PC-9 (cell line): ENCODE measurements around the gene ASRGL1. TPM values are rescaled to one million over a fixed set of nuclear protein-coding genes. Genes with fewer than 3 reads are reported as not detected.

ENCODE experiments used
- Bru-seq: library from RNA; stranded (reverse); fragments of 400-500 nt; gene quantifications from one replicate; lab custom pipeline; 2021; lab: Mats Ljungman, UMichigan
- BruChase-seq, 2 experiments: library from RNA; stranded (reverse); fragments of 400-500 nt; gene quantifications; one replicate each; lab custom pipeline; 2021; lab: Mats Ljungman, UMichigan
- BruUV-seq: library from RNA; stranded (reverse); fragments of 400-500 nt; replicated peaks from 2 replicates; lab custom pipeline; 2021; lab: Mats Ljungman, UMichigan
- CTCF ChIA-PET: fragments of 300-600 bp; sonication (Branson Sonifier 250); formaldehyde crosslinking; loops from one replicate; lab custom pipeline; 2022; ENCODE audit warnings: antibody characterized with exemption; lab: Charles Lee
- POLR2A ChIA-PET: fragments of 300-600 bp; sonication (Branson Sonifier 250); formaldehyde crosslinking; loops from one replicate; lab custom pipeline; 2022; ENCODE audit warnings: antibody characterized with exemption; ENCODE audit not compliant: unreplicated experiment; lab: Charles Lee
- DNase-seq, 2 experiments: peaks; one replicate each; pipeline versions ENCODE4 v3.0.0 to v3.0.0-alpha.2; 2015 to 2022; ENCODE audit warnings: mixed read lengths in 1 of 2
- H2AFZ ChIP-seq: fragments of 200-600 bp; sonication (generic); 2 replicates; pipeline ENCODE4 v1.8.1; 2017; ENCODE audit warnings: antibody characterized with exemption
- H3F3A ChIP-seq: fragments of 200-600 bp; sonication (generic); 2 replicates; pipeline ENCODE4 v1.8.1; 2017; ENCODE audit warnings: antibody characterized with exemption, mild to moderate bottlenecking, low read depth; ENCODE audit not compliant: insufficient read depth
- H3K27ac ChIP-seq: fragments of 200-600 bp; sonication (generic); 2 replicates; pipeline ENCODE4 v1.6.1; 2016; ENCODE audit warnings: mixed run types
- H3K27me3 ChIP-seq: fragments of 200-600 bp; sonication (generic); 2 replicates; pipeline ENCODE4 v1.6.1; 2016; ENCODE audit warnings: low read depth, mixed run types; ENCODE audit not compliant: insufficient read depth
- H3K36me3 ChIP-seq: fragments of 200-600 bp; sonication (generic); 2 replicates; pipeline ENCODE4 v1.6.1; 2016; ENCODE audit warnings: low read depth, mixed run types
- H3K4me1 ChIP-seq: fragments of 200-600 bp; sonication (generic); replicated peaks from 2 replicates; pipeline ENCODE4 v1.6.1; 2016; ENCODE audit warnings: mixed run types; ENCODE audit not compliant: insufficient read depth
- H3K4me2 ChIP-seq: fragments of 200-600 bp; sonication (generic); 2 replicates; pipeline ENCODE4 v1.6.1; 2017; ENCODE audit warnings: mixed run types
- H3K4me3 ChIP-seq: fragments of 200-600 bp; sonication (generic); 2 replicates; pipeline ENCODE4 v1.6.1; 2016; ENCODE audit warnings: mixed run types
- H3K79me2 ChIP-seq: fragments of 200-600 bp; sonication (generic); 2 replicates; pipeline ENCODE4 v1.6.1; 2017; ENCODE audit warnings: low read depth, mixed run types
- H3K9me2 ChIP-seq: fragments of 200-600 bp; sonication (generic); 2 replicates; pipeline ENCODE4 v1.8.1; 2017; ENCODE audit warnings: mild to moderate bottlenecking; ENCODE audit not compliant: insufficient read depth
- H3K9me3 ChIP-seq: fragments of 200-600 bp; sonication (generic); 2 replicates; pipeline ENCODE4 v1.8.1; 2016; ENCODE audit warnings: low read depth; ENCODE audit not compliant: insufficient read depth
- H4K20me1 ChIP-seq: fragments of 200-600 bp; sonication (generic); 2 replicates; pipeline ENCODE4 v1.8.1; 2017; ENCODE audit not compliant: insufficient read depth
- EZH2 ChIP-seq: fragments of 200-600 bp; sonication (generic); IDR thresholded peaks from 2 replicates; pipeline ENCODE4 v1.8.0; 2017; ENCODE audit warnings: antibody characterized with exemption, low read depth
- intact Hi-C: fragments of 100-400 bp; cut with micrococcal nuclease; formaldehyde crosslinking; loops from one replicate; pipeline ENCODE4 v1.10.0; 2022; ENCODE audit not compliant: unreplicated experiment
- long read RNA-seq: library from polyadenylated mRNA; stranded (forward); transcript quantifications from one replicate; pipeline ENCODE4 v2.0.0, GENCODE V29; 2022
- total RNA-seq: library from RNA; stranded (reverse); gene quantifications from 2 replicates; pipeline ENCODE4 v1.2.3, GENCODE V29; 2021
- TF ChIP-seq, protein P1 (sequence below): fragments of 200-600 bp; sonication (generic); conservative IDR thresholded peaks from 2 replicates; pipeline ENCODE4 v1.6.1; 2017; ENCODE audit warnings: mixed run types, antibody characterized with exemption, mild to moderate bottlenecking, moderate library complexity

The ASRGL1 gene
- total RNA-seq = 6.2 and 8.4 TPM in 2 replicates
- percentile 36 among the genes with signal in this experiment for Bru-seq, nascent RNA
- percentile 26 among the genes with signal in this experiment for BruChase-seq, experiment 1, labeled RNA remaining after a 2-hour chase
- BruChase-seq, experiment 2, labeled RNA remaining after a 6-hour chase = percentile 32 among the genes with signal in this experiment
- long read RNA-seq, partial matches to known transcripts = 13 of 25 reads
- long read RNA-seq, other reads (novel, unspliced or antisense) = 7 of 25 reads

DNA sequence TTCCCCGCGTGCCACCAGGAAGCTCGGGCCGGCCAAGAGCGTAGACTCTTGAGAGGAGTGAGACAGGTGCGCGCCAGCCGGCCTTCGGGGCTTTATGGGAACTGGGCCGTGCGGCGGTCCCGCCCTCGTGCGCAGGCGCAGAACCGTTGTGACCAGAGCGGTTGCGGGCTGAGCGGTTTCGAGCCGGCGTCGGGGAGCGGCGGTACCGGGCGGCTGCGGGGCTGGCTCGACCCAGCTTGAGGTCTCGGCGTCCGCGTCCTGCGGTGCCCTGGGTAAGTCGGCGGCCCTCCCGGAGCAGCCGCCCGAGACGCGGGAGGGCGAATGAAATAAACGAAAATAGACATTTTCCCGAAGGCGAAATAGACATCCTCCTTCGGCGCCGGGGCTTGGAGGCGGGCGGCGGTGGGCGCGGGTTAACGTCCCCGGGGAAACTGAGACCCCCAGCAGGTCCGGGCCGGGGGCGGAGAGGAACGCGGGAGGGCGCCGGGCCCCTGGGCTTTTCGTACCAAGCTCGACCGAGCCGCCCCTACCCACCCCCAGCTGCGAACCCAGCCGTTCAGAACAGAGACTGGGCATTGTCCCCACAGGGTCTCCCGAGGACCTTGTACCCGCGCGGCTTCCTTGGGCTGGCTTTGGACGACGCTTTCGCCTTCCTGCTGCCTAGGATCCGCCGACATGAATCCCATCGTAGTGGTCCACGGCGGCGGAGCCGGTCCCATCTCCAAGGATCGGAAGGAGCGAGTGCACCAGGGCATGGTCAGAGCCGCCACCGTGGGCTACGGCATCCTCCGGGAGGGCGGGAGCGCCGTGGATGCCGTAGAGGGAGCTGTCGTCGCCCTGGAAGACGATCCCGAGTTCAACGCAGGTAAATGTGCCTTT, at the start of gene ASRGL1:
TSS of gene ASRGL1 (plus strand) at position 146 of the 879 bp plus-strand sequence. CDS start at position 676, 530 bp downstream.
- DNase-seq = peak; percentile 56 to 82
- Histone ChIP-seq H3K9me2 (no peaks in the 10 kb centered on the region), H3K4me2 (peak within 1 kb of the TSS; percentile 84), H3K79me2 (no peaks in the 10 kb centered on the region), H3F3A (no peaks in the 10 kb centered on the region), H3K9me3 (no peaks in the 10 kb centered on the region), H4K20me1 (no peaks in the 10 kb centered on the region), H3K27ac (no peak within 1 kb of the TSS), H3K4me3 (peak within 1 kb of the TSS; percentile 60), H3K4me1 (no peaks in the 10 kb centered on the region), H3K27me3 (peaks cover 59% of the 10 kb centered on the region), H3K36me3 (no peaks in the 10 kb centered on the region), H2AFZ (peak within 1 kb of the TSS; percentile 79)
- CTCF ChIA-PET = interaction anchor here (0.6 to 0.9 kb wide), 4 partner anchors 23 to 492 kb away, joined by 3 to 6 read pairs (median 3); no protein-coding TSS in a partner anchor
- intact Hi-C loops = no loop called here
- TF ChIP-seq EZH2 = peak; percentile 88; the same call in 1 of the 2 replicates
- TF ChIP-seq, protein P1, sequence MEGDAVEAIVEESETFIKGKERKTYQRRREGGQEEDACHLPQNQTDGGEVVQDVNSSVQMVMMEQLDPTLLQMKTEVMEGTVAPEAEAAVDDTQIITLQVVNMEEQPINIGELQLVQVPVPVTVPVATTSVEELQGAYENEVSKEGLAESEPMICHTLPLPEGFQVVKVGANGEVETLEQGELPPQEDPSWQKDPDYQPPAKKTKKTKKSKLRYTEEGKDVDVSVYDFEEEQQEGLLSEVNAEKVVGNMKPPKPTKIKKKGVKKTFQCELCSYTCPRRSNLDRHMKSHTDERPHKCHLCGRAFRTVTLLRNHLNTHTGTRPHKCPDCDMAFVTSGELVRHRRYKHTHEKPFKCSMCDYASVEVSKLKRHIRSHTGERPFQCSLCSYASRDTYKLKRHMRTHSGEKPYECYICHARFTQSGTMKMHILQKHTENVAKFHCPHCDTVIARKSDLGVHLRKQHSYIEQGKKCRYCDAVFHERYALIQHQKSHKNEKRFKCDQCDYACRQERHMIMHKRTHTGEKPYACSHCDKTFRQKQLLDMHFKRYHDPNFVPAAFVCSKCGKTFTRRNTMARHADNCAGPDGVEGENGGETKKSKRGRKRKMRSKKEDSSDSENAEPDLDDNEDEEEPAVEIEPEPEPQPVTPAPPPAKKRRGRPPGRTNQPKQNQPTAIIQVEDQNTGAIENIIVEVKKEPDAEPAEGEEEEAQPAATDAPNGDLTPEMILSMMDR = no peak
- POLR2A ChIA-PET = no interaction called here
- BruUV-seq = no TSS peak

DNA sequence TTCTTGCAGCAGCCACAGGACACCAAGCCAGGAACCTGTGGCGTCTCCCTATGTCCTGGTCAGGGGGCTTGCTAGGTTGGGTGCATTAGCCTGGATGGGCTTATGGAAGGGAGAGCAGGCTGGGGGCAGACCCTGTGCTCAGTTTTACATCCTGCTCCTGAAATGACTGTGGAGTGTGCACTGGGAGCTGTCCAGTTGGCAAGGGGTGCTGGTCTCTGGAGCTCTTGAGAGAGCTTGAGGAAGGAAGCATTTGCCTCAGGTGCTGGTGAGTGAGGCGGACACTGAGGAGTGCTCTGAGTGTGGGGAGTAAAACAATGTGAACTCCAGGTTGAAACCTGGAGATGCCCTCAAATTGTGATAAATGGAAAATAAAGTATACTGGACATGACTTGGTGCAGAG, 41.7 kb upstream of the ASRGL1 start:
- no TSS peak for BruUV-seq
- no peaks in the 10 kb centered on the region for H3K36me3 ChIP-seq
- no peaks in the 10 kb centered on the region for H4K20me1 ChIP-seq
- intact Hi-C loops = no loop called here
- ChIA-PET CTCF (no interaction called here), POLR2A (no interaction called here)
- H3K9me3 ChIP-seq = no peaks in the 10 kb centered on the region
- no peak overlapping the region for H3K27ac ChIP-seq
- no peaks in the 10 kb centered on the region for H3K4me1 ChIP-seq
- no peaks in the 10 kb centered on the region for H3K9me2 ChIP-seq
- no peaks in the 10 kb centered on the region for H3K79me2 ChIP-seq
- DNase-seq = peak in 1 of 2 experiments; percentile 28
- no peak overlapping the region for H3K4me2 ChIP-seq
- H3K4me3 ChIP-seq = no peak overlapping the region
- H2AFZ ChIP-seq = no peak overlapping the region
- no peaks in the 10 kb centered on the region for H3F3A ChIP-seq
- peaks cover 64% of the 10 kb centered on the region for H3K27me3 ChIP-seq
- TF ChIP-seq, protein P1 = no peak
- TF ChIP-seq EZH2 = no peak

DNA sequence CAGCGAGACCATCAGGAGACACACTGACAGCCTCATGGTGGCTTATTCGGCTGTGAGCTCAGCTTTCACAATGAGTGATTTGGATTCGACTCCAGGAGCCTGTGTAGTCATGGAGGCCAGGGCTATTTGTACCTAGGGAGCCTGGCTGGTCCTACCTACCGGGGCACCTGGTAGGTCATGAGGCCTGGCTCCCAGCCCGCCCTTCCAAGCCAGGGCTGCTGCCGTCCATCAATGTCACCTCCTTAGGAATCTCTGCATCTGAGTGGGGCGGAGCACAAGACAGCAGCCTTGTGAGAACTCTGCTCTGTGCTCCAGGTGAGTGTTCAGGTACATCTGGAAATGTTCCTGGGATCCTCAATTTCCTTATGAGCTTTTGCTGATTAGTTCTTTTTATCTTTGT, 38.3 kb upstream of the ASRGL1 start, which contains the start of gene SCGB1D4:
TSS of gene SCGB1D4 (minus strand) at position 101 of the 400 bp plus-strand sequence. CDS start at position 36, 65 bp downstream.
- TF ChIP-seq, protein P1 = no peak
- TF ChIP-seq EZH2 = no peak
- no TSS peak for BruUV-seq
- CTCF ChIA-PET = interaction anchor here (0.6 kb wide), 1 partner anchor 82 kb away, joined by 8 read pairs; no protein-coding TSS in a partner anchor
- Histone ChIP-seq H3K4me1 (no peaks in the 10 kb centered on the region), H3K27ac (no peak within 1 kb of the TSS), H3K4me2 (no peak within 1 kb of the TSS), H3K9me3 (no peaks in the 10 kb centered on the region), H3K79me2 (no peaks in the 10 kb centered on the region), H3K9me2 (no peaks in the 10 kb centered on the region), H2AFZ (no peak within 1 kb of the TSS), H3K27me3 (peaks cover 88% of the 10 kb centered on the region), H3K4me3 (no peak within 1 kb of the TSS), H3K36me3 (no peaks in the 10 kb centered on the region), H4K20me1 (no peaks in the 10 kb centered on the region), H3F3A (no peaks in the 10 kb centered on the region)
- no peak for DNase-seq
- intact Hi-C loops = no loop called here
- POLR2A ChIA-PET = interaction anchor here (0.6 kb wide), 1 partner anchor 21 kb away, joined by 3 read pairs; no protein-coding TSS in a partner anchor
